Heart right ventricle (tissue), 16 donors: ENCODE data around the gene SLC29A4. TPM values are rescaled to one million over a fixed set of nuclear protein-coding genes. Genes with fewer than 3 reads are reported as not detected.
A peak's percentile ranks its signal among the peaks of the same experiment; 100 is the strongest.
"Not testable (repeated sequence)": the region's sequence is repeated elsewhere in the genome, so short reads cannot be mapped to it uniquely, and the experiment has no call there.

ENCODE experiments used
- ATAC-seq, 8 donors: fragments of 200-7000 bp; cut with Tn5 transposase; one replicate each; pipeline ENCODE4 v1.9.1; 2020; ENCODE audit warnings: mild to moderate bottlenecking in 8 of 8, moderate library complexity in 8 of 8, moderate number of reproducible peaks in 1 of 8
- DNase-seq, 2 donors: peaks; one replicate each; pipeline ENCODE4 v3.0.0-alpha.2; 2020
- H3K27ac ChIP-seq, 10 donors: fragments of 200-600 bp; sonication (generic) in 2 of 10; one replicate each; pipeline versions ENCODE4 v1.5.0 to v1.8.0; 2020 to 2022; ENCODE audit warnings: mild to moderate bottlenecking in 3 of 10
- H3K27me3 ChIP-seq, 7 donors: fragments of 200-600 bp; one replicate each; pipeline ENCODE4 v1.8.0; 2021 to 2022; ENCODE audit warnings: mild to moderate bottlenecking in 2 of 7
- H3K36me3 ChIP-seq, 9 donors: fragments of 200-600 bp; sonication (generic) in 1 of 9; one replicate each; pipeline versions ENCODE4 v1.5.0 to v1.8.0; 2020 to 2022; ENCODE audit warnings: mild to moderate bottlenecking in 2 of 9
- H3K4me1 ChIP-seq, 9 donors: fragments of 200-600 bp; sonication (generic) in 1 of 9; one replicate each; pipeline versions ENCODE4 v1.5.0 to v1.8.0; 2020 to 2022; ENCODE audit warnings: mild to moderate bottlenecking in 4 of 9
- H3K4me3 ChIP-seq, 10 donors: fragments of 200-600 bp; sonication (generic) in 2 of 10; one replicate each; pipeline versions ENCODE4 v1.5.0 to v1.8.0; 2020 to 2022; ENCODE audit warnings: mild to moderate bottlenecking in 7 of 10, moderate library complexity in 2 of 10
- H3K9me3 ChIP-seq, 11 donors: fragments of 200-600 bp in 10 of 11; sonication (generic) in 2 of 11; one replicate each; pipeline versions ENCODE4 v1.5.0 to v1.8.0; 2013 to 2022; ENCODE audit warnings: mild to moderate bottlenecking in 2 of 11, control low read depth in 1 of 11, moderate library complexity in 1 of 11
- WGBS, 2 donors: extraction: QIAGEN DNeasy Blood & Tissue Kit; methylation state at CpG; one replicate each; pipeline ENCODE4 v1.1.7; 2013; ENCODE audit warnings: inconsistent platforms in 1 of 2; 5-methylcytosine and 5-hydroxymethylcytosine counted together
- intact Hi-C, 10 donors: fragments of 100-400 bp; cut with DNase I; formaldehyde crosslinking; loops; one replicate each; pipeline versions ENCODE4 v1.11.1 to v1.14.2; 2022
- polyA plus RNA-seq, 2 donors: library from polyadenylated mRNA; stranded (reverse); fragments of 200-250 nt; gene quantifications; one replicate each; pipeline ENCODE4 v1.2.3, GENCODE V29; 2013
- total RNA-seq, 10 donors: library from RNA; stranded (reverse); fragmentation: NEBNext Ultra II Directional in 3 of 10; extraction: Animal tissue kit (Norgen Biotek cat#: 25700) in 3 of 10; gene quantifications; one replicate each; pipeline versions ENCODE4 v1.2.1 to v1.2.4, GENCODE V29; 2021 to 2023
- TF ChIP-seq, protein P1 (sequence below), 9 donors: fragments of 200-600 bp; sonication (generic) in 2 of 9; IDR thresholded peaks; one replicate each; pipeline versions ENCODE4 v1.5.0 to v1.8.0; 2021 to 2022; ENCODE audit warnings: antibody characterized with exemption in 9 of 9, mild to moderate bottlenecking in 5 of 9, moderate library complexity in 1 of 9
- donor health status: Arrhythmogenic right ventricular cardiomyopathy.
- donor health status: ischemic (EF 13 %, LVEDD 7.1; RV severe dilation, severe dysfunction).
- donor health status: healthy with polysubstance abuse.
- donor health status: DM: no; HTN: yes; CAD: no.
- donor health status: DM: no; HTN: no; CAD: no.
- donor health status: ischemic (EF 25% LVEDD 6.9; RV normal size, moderate dysfunction).
- donor health status: ischemic (EF 25% LVEDD 5.7; RV mildly dilated, moderate dysfunction).
- donor health status: healthy.
- donor health status: DM: yes; HTN: yes; CAD: no.
- donor health status: Ischemic cardiomyopathy.
- donor health status: ischemic (EF 35%, LVEDD 5.7; RV mildly dilated, moderate dysfunction).
- donor health status: nonischemic (EF 11% LVEDD 7.7; RV severe dilation, severe dysfunction).
- donor health status: DM: yes; HTN: yes; CAD: no.
- donor health status: PGD.
- donor health status: ischemic (EF 29% LVEDD 5.4; RV normal size, mild dysfunction).
- donor health status: nonischemic (EF 23%, LVEDD 6.1; RV moderate dilation, normal function).

Gene SLC29A4
- total and polyA plus RNA-seq, 12 donors = 0.94 to 5.3 (median 2.1) TPM

DNA sequence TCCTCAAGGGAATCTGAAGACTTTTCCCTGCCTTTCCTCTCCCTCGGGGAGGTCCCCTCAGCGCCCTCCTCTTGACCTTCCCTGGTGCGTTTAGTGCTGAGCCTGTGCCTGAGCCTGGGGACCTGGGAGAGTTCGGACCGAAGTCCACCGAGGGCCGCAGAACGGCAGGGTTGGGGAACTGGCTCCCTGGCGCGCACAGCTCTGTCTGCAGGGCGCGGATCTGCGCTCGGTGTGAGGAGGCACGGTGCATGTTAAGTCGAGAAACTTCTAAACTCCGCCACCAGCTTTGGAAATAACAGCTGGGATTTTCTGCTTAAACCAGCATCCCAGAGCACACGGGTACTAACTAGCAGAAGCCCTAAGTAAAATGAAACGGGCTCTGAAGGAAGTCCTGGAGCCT, 44.2 kb upstream of the SLC29A4 start:
- Histone ChIP-seq H3K4me1 (peaks cover 0 to 33% (median 11%) of the 10 kb centered on the region in 9 donors), H3K4me3 (no peak overlapping the region), H3K27ac (no peak overlapping the region), H3K9me3 (no peaks in the 10 kb centered on the region), H3K27me3 (peaks cover 0 to 6% (median 0%) of the 10 kb centered on the region in 7 donors), H3K36me3 (no peaks in the 10 kb centered on the region)
- TF ChIP-seq, protein P1, sequence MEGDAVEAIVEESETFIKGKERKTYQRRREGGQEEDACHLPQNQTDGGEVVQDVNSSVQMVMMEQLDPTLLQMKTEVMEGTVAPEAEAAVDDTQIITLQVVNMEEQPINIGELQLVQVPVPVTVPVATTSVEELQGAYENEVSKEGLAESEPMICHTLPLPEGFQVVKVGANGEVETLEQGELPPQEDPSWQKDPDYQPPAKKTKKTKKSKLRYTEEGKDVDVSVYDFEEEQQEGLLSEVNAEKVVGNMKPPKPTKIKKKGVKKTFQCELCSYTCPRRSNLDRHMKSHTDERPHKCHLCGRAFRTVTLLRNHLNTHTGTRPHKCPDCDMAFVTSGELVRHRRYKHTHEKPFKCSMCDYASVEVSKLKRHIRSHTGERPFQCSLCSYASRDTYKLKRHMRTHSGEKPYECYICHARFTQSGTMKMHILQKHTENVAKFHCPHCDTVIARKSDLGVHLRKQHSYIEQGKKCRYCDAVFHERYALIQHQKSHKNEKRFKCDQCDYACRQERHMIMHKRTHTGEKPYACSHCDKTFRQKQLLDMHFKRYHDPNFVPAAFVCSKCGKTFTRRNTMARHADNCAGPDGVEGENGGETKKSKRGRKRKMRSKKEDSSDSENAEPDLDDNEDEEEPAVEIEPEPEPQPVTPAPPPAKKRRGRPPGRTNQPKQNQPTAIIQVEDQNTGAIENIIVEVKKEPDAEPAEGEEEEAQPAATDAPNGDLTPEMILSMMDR (IDR thresholded peaks at IDR 0.05) = no peak
- 69 to 71% methylated on average over 19 of the region's 19 CpGs for WGBS, 2 donors
- intact Hi-C loops = loop anchor here in 1 of 10 donors (10.0 kb wide), 1 partner anchor 96 kb away; no protein-coding TSS in a partner anchor
- DNase-seq (no peak), ATAC-seq (no peak)

DNA sequence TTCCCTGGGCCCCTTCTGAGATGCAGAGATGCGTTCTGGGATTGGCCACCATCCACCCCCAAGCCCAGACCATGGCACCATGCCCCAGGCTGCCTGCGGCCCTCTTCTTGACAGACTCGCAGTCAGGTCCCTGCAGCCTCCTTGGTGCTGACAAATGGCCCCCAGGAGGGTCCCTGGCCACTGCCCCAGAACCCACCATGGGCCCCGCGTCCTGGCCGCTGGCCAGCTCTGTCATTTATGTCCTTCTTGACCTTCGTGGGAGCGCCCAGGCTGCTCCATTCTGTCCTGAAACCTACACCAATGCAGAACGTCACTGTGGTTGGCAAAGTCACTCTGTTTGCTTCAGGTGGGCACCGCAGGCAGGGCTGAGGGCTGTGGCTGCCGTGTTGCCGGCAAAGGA, 39.5 kb upstream of the SLC29A4 start:
- Histone ChIP-seq H3K36me3 (no peaks in the 10 kb centered on the region), H3K27ac (no peak overlapping the region), H3K9me3 (peaks cover 0 to 12% (median 0%) of the 10 kb centered on the region in 11 donors), H3K4me3 (no peak overlapping the region), H3K27me3 (peaks cover 0 to 6% (median 0%) of the 10 kb centered on the region in 7 donors), H3K4me1 (peaks cover 0 to 17% (median 11%) of the 10 kb centered on the region in 9 donors)
- no peak for ATAC-seq
- TF ChIP-seq, protein P1 (IDR thresholded peaks at IDR 0.05) = no peak
- intact Hi-C loops = loop anchor here in 7 of 10 donors (5.0 to 10.0 kb wide), 4 partner anchors 112 to 212 kb away; no protein-coding TSS in a partner anchor
- 76 to 78% methylated on average over 12 of the region's 12 CpGs for WGBS, 2 donors
- no peak for DNase-seq

DNA sequence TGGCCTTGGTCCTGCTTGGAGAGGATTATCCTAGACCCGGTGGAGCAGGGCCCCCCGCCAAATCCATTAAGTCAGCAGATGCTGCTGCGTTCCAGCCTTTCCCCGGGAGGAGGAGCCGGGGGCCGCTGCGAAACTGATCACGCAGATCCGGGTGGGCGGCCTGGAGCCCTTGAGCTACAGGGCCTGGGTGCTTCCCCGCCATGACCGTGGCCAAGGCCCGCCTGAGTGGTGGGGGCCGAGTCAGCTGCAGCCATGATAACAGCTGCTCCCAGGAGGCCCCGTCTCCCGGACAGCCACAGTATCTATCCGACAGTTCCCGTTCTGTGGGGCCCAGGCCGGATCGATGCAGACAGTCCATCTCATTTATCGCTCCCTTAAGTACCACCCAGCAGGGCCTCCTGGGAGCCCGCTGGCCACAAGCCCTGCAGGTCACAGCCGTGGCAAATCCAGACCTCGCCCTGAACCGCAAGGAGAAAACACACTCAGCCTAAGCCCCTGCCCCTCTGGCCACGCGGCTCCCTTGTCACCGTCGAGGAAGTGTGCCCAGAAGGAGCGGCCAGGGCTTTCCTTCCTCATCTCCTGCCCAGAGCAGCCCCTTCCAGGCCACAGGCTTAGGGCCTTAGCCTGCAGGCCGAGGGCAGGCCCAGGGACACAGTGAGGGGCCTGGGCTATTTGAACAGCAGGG, 34.4 kb upstream of the SLC29A4 start:
- peaks cover 0 to 7% (median 0%) of the 10 kb centered on the region in 9 donors for H3K4me1 ChIP-seq
- H3K9me3 ChIP-seq = peaks cover 0 to 12% (median 0%) of the 10 kb centered on the region in 11 donors
- H3K36me3 ChIP-seq = no peaks in the 10 kb centered on the region
- DNase-seq (peak; percentile 59 to 76), ATAC-seq (peak; percentile 72 to 95 (median 90))
- peaks cover 0 to 12% (median 0%) of the 10 kb centered on the region in 7 donors for H3K27me3 ChIP-seq
- intact Hi-C loops = loop anchor here in 4 of 10 donors (10.0 kb wide), 3 partner anchors 106 to 206 kb away; no protein-coding TSS in a partner anchor
- TF ChIP-seq, protein P1 (IDR thresholded peaks at IDR 0.05) = no peak
- H3K4me3 ChIP-seq = no peak overlapping the region
- 49 to 56% methylated on average over 31 of the region's 31 CpGs for WGBS, 2 donors
- peak overlapping the region in 2 of 10 donors; percentile 7 to 51 for H3K27ac ChIP-seq

DNA sequence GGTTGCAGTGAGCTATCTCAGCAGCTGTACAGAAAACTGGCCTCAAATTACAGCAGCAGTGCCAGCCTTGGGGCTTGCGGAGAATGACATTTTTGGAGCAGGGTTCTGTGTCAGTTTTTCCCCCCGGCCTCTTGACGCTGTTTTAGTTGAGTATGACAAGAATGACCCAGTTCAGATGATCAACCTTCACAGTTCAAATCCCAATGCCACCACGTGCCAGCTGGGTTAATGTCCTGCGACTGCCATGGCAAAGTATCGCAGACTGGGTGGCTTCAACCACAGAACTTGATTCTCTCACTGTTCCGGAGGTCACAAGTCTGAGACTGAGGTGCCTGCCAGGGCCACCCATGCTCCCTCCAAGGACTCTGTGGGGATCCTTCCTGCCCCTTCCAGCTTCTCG, 32.0 kb upstream of the SLC29A4 start:
- 82 to 87% methylated on average over 8 of the region's 8 CpGs for WGBS, 2 donors
- H3K27me3 ChIP-seq = peaks cover 0 to 13% (median 0%) of the 10 kb centered on the region in 7 donors
- ATAC-seq, H3K4me3 ChIP-seq, H3K9me3 ChIP-seq, intact Hi-C loops, H3K27ac ChIP-seq, DNase-seq, H3K36me3 ChIP-seq, H3K4me1 ChIP-seq: not testable (repeated sequence)

DNA sequence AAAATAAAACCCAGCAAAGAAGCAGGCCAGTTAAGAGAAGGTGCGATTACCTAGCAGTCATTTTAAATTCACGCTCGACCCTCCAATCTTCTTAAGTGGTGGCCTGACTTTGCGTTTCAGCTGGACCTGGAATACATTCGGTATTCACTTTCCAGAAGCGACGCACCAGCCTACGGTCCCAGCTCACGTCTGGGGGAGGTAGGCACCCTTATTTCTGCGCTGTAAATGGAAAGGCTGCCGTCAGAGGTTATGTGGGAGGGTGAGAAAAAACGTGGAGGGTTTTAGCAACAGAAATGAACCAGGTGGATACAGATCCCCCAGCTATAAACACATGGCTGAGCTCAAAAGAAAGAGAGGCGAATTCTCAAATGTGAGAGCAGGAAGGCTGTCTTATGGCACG, 29.2 kb upstream of the SLC29A4 start:
- peaks cover 0 to 13% (median 0%) of the 10 kb centered on the region in 7 donors for H3K27me3 ChIP-seq
- H3K9me3 ChIP-seq, DNase-seq, H3K4me1 ChIP-seq, H3K36me3 ChIP-seq, intact Hi-C loops, H3K27ac ChIP-seq, H3K4me3 ChIP-seq, ATAC-seq: not testable (repeated sequence)
- 61 to 65% methylated on average over 14 of the region's 14 CpGs for WGBS, 2 donors

DNA sequence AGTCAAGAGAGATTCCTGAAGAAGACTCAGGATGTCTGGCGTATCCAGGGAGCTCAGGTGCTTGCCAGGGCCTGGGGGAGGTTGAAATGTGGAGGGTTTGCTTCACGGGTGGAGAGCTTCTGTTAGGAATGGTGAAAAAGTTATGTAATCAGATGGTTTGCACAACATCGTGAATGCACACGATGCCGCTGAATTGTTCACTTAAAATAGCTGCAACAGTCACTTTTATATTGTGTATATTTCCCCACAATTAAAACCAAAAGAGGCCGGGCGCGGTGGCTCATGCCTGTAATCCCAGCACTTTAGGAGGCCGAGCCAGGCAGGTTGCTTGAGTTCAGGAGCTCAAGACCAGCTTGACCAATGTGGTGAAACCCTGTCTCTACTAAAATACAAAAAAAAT, 28.4 kb upstream of the SLC29A4 start:
- intact Hi-C loops, H3K4me1 ChIP-seq: not testable (repeated sequence)

More for the DNA sequence above, 28.4 kb upstream of the SLC29A4 start:
- not testable (repeated sequence) for H3K9me3 ChIP-seq, DNase-seq, H3K4me3 ChIP-seq, H3K36me3 ChIP-seq, ATAC-seq, H3K27ac ChIP-seq
- WGBS, 2 donors = 87 to 93% methylated on average over 9 of the region's 9 CpGs
- H3K27me3 ChIP-seq = peaks cover 0 to 13% (median 0%) of the 10 kb centered on the region in 7 donors
